DOHH2 (cell line): Measurements from ENCODE around the gene FEM1B.

Experiments used
- H3F3A ChIP-seq: fragments of 200-600 bp; sonication (generic), shearing (Covaris generic); 2 replicates; pipeline ENCODE4 v1.6.0; 2016; ENCODE audit warnings: antibody characterized with exemption, mild to moderate bottlenecking; ENCODE audit not compliant: control insufficient read depth, insufficient read depth
- H3K27ac ChIP-seq: fragments of 200-600 bp; sonication (generic); 2 replicates; pipeline ENCODE4 v1.5.1; 2014; ENCODE audit warnings: low read depth, mild to moderate bottlenecking, low read length, moderate library complexity
- H3K27me3 ChIP-seq: fragments of 200-600 bp; sonication (generic); 2 replicates; pipeline ENCODE4 v1.6.1; 2014; ENCODE audit warnings: mild to moderate bottlenecking, low read length, mixed read lengths; ENCODE audit not compliant: control insufficient read depth
- H3K36me3 ChIP-seq: fragments of 200-600 bp; sonication (generic); 2 replicates; pipeline ENCODE4 v1.6.1; 2014; ENCODE audit warnings: mild to moderate bottlenecking, low read length, moderate library complexity, mixed read lengths; ENCODE audit not compliant: control insufficient read depth
- H3K4me1 ChIP-seq: fragments of 200-600 bp; sonication (generic); 2 replicates; pipeline ENCODE4 v1.6.1; 2014; ENCODE audit warnings: mild to moderate bottlenecking, low read length, mixed read lengths; ENCODE audit not compliant: control insufficient read depth
- H3K4me2 ChIP-seq: fragments of 200-600 bp; sonication (generic); 2 replicates; pipeline ENCODE4 v1.6.0; 2014; ENCODE audit warnings: mild to moderate bottlenecking, low read length, moderate library complexity
- H3K4me3 ChIP-seq: fragments of 200-600 bp; sonication (generic); 2 replicates; pipeline ENCODE4 v1.5.1; 2014; ENCODE audit warnings: mild to moderate bottlenecking, low read length, mixed read lengths
- H3K79me2 ChIP-seq: fragments of 200-600 bp; sonication (generic); 2 replicates; pipeline ENCODE4 v1.6.1; 2014; ENCODE audit warnings: mild to moderate bottlenecking, low read length, mixed read lengths; ENCODE audit not compliant: control insufficient read depth
- H3K9me2 ChIP-seq: fragments of 200-600 bp; sonication (generic); replicated peaks from 2 replicates; pipeline ENCODE4 v1.6.1; 2014; ENCODE audit warnings: mild to moderate bottlenecking, low read length, mixed read lengths; ENCODE audit not compliant: control insufficient read depth
- H3K9me3 ChIP-seq: fragments of 200-600 bp; sonication (generic); 2 replicates; pipeline ENCODE4 v1.6.1; 2014; ENCODE audit warnings: antibody characterized with exemption, low read length, mixed read lengths; ENCODE audit not compliant: control insufficient read depth, insufficient read depth
- H4K20me1 ChIP-seq: fragments of 200-600 bp; sonication (generic); 2 replicates; pipeline ENCODE4 v1.6.0; 2014; ENCODE audit warnings: low read depth, mild to moderate bottlenecking, antibody characterized with exemption, low read length, moderate library complexity; ENCODE audit not compliant: control insufficient read depth, insufficient read depth
- EZH2phosphoT487 ChIP-seq: fragments of 200-600 bp; sonication (generic); IDR thresholded peaks from 2 replicates; pipeline ENCODE4 v1.6.1; 2017; ENCODE audit warnings: borderline replicate concordance, mild to moderate bottlenecking, antibody characterized with exemption, low read length, moderate library complexity, mixed read lengths
- TF ChIP-seq, protein P1 (sequence below): fragments of 200-600 bp; sonication (generic); IDR thresholded peaks from one replicate; pipeline ENCODE4 v1.5.1; 2014; ENCODE audit warnings: antibody characterized with exemption, mild to moderate bottlenecking, low read depth, low read length; ENCODE audit not compliant: poor library complexity, severe bottlenecking

FEM1B gene

DNA sequence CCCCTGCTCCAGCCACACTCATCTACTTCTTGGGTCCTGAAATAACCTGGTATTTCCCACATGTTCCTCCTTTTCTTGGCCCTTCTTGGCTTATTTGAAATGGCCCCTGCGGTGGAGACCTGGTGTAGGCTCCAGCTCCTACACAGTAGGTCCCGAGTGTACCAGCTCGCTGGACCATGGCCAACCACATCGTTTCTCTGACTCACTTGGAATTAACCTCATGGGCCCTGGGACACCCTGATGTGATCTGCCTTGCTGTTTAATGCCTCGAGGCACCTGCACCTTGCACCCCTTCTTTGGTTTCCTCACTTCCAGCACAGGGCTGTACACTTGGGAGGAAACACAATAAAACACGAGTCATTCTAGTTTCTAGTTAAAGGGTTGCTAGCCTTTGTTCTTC, 60.3 kb downstream of the FEM1B start:
- Histone ChIP-seq H3K36me3 (no peaks in the 10 kb centered on the region), H3K4me1 (no peaks in the 10 kb centered on the region), H4K20me1 (no peaks in the 10 kb centered on the region), H3K4me2 (no peak overlapping the region), H3F3A (no peaks in the 10 kb centered on the region), H3K27me3 (peaks cover 12% of the 10 kb centered on the region; the same call in 1 of the 2 replicates), H3K4me3 (no peak overlapping the region), H3K9me2 (no peaks in the 10 kb centered on the region), H3K9me3 (no peaks in the 10 kb centered on the region), H3K27ac (no peak overlapping the region), H3K79me2 (no peaks in the 10 kb centered on the region)
- TF ChIP-seq EZH2phosphoT487: no peak
- TF ChIP-seq, protein P1, sequence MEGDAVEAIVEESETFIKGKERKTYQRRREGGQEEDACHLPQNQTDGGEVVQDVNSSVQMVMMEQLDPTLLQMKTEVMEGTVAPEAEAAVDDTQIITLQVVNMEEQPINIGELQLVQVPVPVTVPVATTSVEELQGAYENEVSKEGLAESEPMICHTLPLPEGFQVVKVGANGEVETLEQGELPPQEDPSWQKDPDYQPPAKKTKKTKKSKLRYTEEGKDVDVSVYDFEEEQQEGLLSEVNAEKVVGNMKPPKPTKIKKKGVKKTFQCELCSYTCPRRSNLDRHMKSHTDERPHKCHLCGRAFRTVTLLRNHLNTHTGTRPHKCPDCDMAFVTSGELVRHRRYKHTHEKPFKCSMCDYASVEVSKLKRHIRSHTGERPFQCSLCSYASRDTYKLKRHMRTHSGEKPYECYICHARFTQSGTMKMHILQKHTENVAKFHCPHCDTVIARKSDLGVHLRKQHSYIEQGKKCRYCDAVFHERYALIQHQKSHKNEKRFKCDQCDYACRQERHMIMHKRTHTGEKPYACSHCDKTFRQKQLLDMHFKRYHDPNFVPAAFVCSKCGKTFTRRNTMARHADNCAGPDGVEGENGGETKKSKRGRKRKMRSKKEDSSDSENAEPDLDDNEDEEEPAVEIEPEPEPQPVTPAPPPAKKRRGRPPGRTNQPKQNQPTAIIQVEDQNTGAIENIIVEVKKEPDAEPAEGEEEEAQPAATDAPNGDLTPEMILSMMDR: no peak

DNA sequence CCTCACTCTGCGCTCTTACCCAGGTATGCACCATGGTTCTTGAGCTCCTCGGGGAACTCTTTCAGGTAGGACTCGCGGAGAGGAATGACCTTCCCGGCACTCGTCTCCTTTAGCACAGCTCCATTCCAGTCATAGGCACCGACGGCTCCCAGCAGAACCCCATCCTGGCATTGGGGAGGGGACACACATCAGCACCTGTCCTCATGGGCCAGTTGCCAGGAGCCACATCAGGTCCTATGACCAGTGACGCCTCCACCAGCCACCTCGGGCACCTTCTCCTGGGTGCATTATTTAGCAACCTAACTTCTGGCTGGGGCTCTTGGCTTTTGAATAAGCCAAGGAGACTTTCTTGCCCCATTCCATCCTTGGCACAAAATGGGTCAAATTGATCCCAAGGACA, 61.9 kb downstream of the FEM1B start:
- Histone ChIP-seq H3K9me2 (no peaks in the 10 kb centered on the region), H3K27me3 (peaks cover 20% of the 10 kb centered on the region), H3K4me2 (no peak overlapping the region), H3F3A (no peaks in the 10 kb centered on the region), H4K20me1 (no peaks in the 10 kb centered on the region), H3K36me3 (no peaks in the 10 kb centered on the region), H3K9me3 (no peaks in the 10 kb centered on the region), H3K4me1 (no peaks in the 10 kb centered on the region), H3K27ac (no peak overlapping the region), H3K4me3 (no peak overlapping the region), H3K79me2 (no peaks in the 10 kb centered on the region)
- TF ChIP-seq EZH2phosphoT487: no peak
- TF ChIP-seq, protein P1: no peak

DNA sequence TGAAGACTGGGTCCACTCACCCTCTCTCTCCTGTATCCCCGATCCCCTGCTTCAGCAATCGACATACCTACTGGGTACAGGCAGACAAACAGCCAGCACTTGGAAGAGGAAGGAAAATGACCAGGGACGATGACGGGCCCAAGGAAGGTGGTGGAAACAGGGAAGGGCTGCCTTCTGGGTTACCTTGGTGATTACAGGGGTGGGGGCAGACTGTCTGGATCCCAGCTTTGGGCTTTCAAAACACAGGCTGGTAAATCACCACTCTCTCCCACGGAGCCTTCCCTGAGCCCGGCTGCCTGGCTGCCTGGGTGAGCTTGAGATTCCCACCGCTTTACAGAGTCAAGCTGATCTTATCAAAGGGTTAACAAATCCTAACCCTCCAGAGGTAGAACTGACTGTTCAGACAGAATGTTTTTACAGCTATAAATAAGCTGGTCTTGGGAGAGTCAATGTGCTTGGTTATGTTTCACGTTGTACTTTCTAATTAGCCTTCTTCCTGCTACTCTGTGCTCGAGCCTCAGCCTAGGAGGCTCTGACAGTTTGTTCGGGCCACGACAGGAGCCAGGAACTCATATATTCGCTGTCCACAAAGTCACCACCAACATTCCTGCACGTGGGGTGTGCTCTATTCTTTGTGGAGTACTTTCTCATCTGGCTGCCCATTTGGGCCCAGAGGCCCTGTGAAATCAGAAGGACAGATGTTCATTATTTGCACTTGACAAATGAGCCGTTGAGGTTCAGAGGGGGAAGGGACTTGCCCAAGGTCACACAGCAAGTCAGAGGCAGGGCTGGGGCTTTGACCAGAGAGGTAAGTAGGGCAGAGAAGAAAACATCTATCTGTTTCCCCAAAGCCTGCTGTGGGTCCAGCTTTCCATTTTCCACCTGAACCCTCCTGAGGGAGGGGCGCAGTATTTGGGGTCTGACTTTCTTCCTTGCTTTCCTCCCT, 63.5 kb downstream of the FEM1B start:
- no peak for TF ChIP-seq EZH2phosphoT487
- TF ChIP-seq, protein P1: no peak
- H3K36me3 ChIP-seq: no peaks in the 10 kb centered on the region
- H3K4me1 ChIP-seq: no peaks in the 10 kb centered on the region
- no peak overlapping the region for H3K4me2 ChIP-seq
- no peaks in the 10 kb centered on the region for H3F3A ChIP-seq
- H3K27me3 ChIP-seq: peaks cover 26% of the 10 kb centered on the region
- H3K4me3 ChIP-seq: no peak overlapping the region
- no peaks in the 10 kb centered on the region for H3K79me2 ChIP-seq
- H4K20me1 ChIP-seq: no peaks in the 10 kb centered on the region
- H3K9me2 ChIP-seq: no peaks in the 10 kb centered on the region
- H3K27ac ChIP-seq: no peak overlapping the region
- no peaks in the 10 kb centered on the region for H3K9me3 ChIP-seq
